K562 (cell line): ENCODE measurements around the gene BIK.
A peak's percentile ranks its signal among the peaks of the same experiment; 100 is the strongest.

Experiments
- CTCF ChIP-seq, 3 experiments: IDR thresholded peaks in 2 of 3; conservative IDR thresholded peaks in 1 of 3; 2 replicates each; pipeline ENCODE4 v1.5.1; 2011 to 2012; ENCODE audit warnings: low read length in 3 of 3, mild to moderate bottlenecking in 3 of 3, control low read depth in 2 of 3, improper control_type of control experiment in 1 of 3, inconsistent platforms in 1 of 3, low read depth in 1 of 3, mixed read lengths in 1 of 3, moderate library complexity in 1 of 3; ENCODE audit not compliant: insufficient read depth in 2 of 3
- MYC ChIP-seq, 2 experiments: fragments of 250-450 bp in 1 of 2; sonication (Bioruptor Pico) in 1 of 2; IDR thresholded peaks; 2 replicates each; pipeline versions ENCODE4 v1.5.1 to v1.6.1; 2012 to 2021; ENCODE audit warnings: low read depth in 2 of 2, borderline replicate concordance in 1 of 2, improper control_type of control experiment in 1 of 2, low read length in 1 of 2, mild to moderate bottlenecking in 1 of 2, moderate library complexity in 1 of 2
- MYNN ChIP-seq, 2 experiments: sonication (generic); formaldehyde crosslinking in 1 of 2; IDR thresholded peaks; 2 replicates each; pipeline versions ENCODE4 v1.5.0 to v1.6.1; 2016 to 2020; ENCODE audit warnings: antibody characterized with exemption in 1 of 2, missing genetic modification reagents in 1 of 2
- POLR2A ChIP-seq: fragments of 450-650 bp; conservative IDR thresholded peaks from 2 replicates; pipeline ENCODE4 v1.6.1; 2016
- ZNF644 ChIP-seq: fragments of 200-800 bp; sonication (Bioruptor generic); IDR thresholded peaks from 2 replicates; pipeline ENCODE4 v1.6.1; 2016; ENCODE audit warnings: low read depth, missing genetic modification characterization, missing compliant biosample characterization
- TF ChIP-seq, protein P1 (sequence below): fragments of 250-450 bp; sonication (Bioruptor Pico); IDR thresholded peaks from 2 replicates; pipeline ENCODE4 v1.5.0; 2021
- TF ChIP-seq, protein P2 (sequence below), 2 experiments: fragments of 450-650 bp; IDR thresholded peaks; 2 replicates each; pipeline ENCODE4 v1.6.1; 2016; ENCODE audit warnings: mild to moderate bottlenecking in 2 of 2, borderline replicate concordance in 1 of 2, low read depth in 1 of 2, moderate library complexity in 1 of 2
- TF ChIP-seq, protein P3 (sequence below): sonication (generic); formaldehyde crosslinking; IDR thresholded peaks from 2 replicates; pipeline ENCODE4 v1.8.1; 2023; ENCODE audit warnings: mild to moderate bottlenecking, missing genetic modification reagents

- TF ChIP-seq CTCF (IDR thresholded peaks at IDR 0.05 in 2 of 3, conservative IDR thresholded peaks at IDR 0.05 in 1 of 3; ENCODE audit: insufficient read depth in 2 of 3, low read depth in 1 of 3, low read length in 3 of 3), result peak; percentile 18 to 43 (median 20); a peak in 2 of 6 replicates
- no peak for TF ChIP-seq MYNN (IDR thresholded peaks at IDR 0.05)
- no peak for TF ChIP-seq MYNN (CRISPR knock-in tag; IDR thresholded peaks at IDR 0.05)
- TF ChIP-seq POLR2A, result no peak
- TF ChIP-seq ZNF644 (tag), result no peak
- TF ChIP-seq, protein P1, sequence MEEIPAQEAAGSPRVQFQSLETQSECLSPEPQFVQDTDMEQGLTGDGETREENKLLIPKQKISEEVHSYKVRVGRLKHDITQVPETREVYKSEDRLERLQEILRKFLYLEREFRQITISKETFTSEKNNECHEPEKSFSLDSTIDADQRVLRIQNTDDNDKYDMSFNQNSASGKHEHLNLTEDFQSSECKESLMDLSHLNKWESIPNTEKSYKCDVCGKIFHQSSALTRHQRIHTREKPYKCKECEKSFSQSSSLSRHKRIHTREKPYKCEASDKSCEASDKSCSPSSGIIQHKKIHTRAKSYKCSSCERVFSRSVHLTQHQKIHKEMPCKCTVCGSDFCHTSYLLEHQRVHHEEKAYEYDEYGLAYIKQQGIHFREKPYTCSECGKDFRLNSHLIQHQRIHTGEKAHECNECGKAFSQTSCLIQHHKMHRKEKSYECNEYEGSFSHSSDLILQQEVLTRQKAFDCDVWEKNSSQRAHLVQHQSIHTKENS (CRISPR knock-in tag), result no peak
- no peak for TF ChIP-seq MYC (IDR thresholded peaks at IDR 0.05; ENCODE audit: low read depth, low read length)
- TF ChIP-seq MYC (CRISPR knock-in tag; IDR thresholded peaks at IDR 0.05; ENCODE audit: borderline replicate concordance, low read depth), result no peak
- TF ChIP-seq, protein P2, sequence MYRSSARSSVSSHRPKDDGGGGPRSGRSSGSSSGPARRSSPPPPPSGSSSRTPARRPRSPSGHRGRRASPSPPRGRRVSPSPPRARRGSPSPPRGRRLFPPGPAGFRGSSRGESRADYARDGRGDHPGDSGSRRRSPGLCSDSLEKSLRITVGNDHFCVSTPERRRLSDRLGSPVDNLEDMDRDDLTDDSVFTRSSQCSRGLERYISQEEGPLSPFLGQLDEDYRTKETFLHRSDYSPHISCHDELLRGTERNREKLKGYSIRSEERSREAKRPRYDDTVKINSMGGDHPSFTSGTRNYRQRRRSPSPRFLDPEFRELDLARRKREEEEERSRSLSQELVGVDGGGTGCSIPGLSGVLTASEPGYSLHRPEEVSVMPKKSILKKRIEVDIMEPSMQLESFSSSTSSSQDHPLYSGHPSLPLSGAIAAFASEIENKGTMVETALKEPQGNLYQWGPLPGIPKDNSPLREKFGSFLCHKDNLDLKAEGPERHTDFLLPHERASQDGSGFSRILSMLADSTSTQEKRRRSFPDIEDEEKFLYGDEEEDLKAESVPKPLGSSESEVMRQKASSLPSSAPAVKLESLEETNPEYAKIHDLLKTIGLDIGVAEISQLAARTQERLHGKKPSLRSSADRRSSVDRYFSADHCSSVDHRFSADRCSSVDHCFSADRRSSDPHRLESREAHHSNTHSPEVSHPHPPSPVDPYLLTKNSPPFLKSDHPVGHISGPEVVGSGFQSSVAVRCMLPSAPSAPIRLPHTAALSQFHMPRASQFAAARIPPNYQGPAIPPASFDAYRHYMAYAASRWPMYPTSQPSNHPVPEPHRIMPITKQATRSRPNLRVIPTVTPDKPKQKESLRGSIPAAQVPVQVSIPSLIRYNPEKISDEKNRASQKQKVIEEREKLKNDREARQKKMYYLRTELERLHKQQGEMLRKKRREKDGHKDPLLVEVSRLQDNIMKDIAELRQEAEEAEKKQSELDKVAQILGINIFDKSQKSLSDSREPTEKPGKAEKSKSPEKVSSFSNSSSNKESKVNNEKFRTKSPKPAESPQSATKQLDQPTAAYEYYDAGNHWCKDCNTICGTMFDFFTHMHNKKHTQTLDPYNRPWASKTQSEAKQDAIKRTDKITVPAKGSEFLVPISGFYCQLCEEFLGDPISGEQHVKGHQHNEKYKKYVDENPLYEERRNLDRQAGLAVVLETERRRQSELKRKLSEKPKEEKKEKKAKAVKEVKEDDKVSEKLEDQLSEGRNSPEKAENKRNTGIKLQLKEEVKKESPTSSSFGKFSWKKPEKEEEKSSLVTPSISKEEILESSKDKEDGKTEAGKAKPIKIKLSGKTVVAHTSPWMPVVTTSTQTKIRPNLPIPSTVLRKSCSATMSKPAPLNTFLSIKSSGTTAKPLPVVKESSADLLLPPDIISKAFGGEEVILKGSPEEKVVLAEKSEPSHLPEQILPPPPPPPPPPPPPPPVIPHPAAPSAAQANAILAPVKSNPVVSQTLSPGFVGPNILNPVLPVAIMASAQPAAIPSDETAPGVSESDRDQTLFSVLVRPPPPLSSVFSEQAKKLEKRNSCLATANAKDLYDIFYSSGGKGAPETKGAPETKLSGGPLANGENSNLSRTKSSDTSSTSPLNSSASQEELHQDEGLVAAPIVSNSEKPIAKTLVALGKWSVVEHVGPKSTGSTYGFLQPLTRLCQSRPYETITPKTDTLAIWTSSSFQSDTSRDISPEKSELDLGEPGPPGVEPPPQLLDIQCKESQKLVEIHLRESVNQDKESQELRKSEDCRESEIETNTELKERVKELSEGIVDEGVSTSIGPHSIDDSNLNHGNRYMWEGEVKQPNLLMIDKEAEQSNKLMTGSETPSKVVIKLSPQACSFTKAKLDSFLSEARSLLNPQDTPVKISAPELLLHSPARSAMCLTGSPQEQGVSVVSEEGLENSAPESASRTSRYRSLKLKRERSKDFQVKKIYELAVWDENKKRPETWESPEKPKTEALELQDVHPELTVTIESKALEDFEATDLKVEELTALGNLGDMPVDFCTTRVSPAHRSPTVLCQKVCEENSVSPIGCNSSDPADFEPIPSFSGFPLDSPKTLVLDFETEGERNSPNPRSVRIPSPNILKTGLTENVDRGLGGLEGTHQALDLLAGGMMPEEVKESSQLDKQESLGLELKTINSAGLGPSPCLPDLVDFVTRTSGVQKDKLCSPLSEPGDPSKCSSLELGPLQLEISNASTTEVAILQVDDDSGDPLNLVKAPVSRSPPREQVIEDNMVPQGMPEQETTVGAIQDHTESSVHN (IDR thresholded peaks at IDR 0.05; ENCODE audit: borderline replicate concordance in 1 of 2, low read depth in 1 of 2), result no peak
- TF ChIP-seq, protein P3, sequence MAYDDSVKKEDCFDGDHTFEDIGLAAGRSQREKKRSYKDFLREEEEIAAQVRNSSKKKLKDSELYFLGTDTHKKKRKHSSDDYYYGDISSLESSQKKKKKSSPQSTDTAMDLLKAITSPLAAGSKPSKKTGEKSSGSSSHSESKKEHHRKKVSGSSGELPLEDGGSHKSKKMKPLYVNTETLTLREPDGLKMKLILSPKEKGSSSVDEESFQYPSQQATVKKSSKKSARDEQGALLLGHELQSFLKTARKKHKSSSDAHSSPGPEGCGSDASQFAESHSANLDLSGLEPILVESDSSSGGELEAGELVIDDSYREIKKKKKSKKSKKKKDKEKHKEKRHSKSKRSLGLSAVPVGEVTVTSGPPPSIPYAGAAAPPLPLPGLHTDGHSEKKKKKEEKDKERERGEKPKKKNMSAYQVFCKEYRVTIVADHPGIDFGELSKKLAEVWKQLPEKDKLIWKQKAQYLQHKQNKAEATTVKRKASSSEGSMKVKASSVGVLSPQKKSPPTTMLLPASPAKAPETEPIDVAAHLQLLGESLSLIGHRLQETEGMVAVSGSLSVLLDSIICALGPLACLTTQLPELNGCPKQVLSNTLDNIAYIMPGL, result no peak
Observed at GRCh38 chr22:43159484-43160178, 49.1 kb downstream of the BIK start.
